Measurements from ENCODE around the gene NTHL1.
"Not testable (repeated sequence)": the region's sequence is repeated elsewhere in the genome, so short reads cannot be mapped to it uniquely, and the experiment has no call there.

The NTHL1 gene

GRCh38 chr16:2040041-2040786 lies 7.4 kb downstream of the NTHL1 start:
- DNase-seq = no peak

GRCh38 chr16:2039274-2040031 lies 8.2 kb downstream of the NTHL1 start:
- no peak for DNase-seq

GRCh38 chr16:2038382-2039231 lies 9.0 kb downstream of the NTHL1 start:
- DNase-seq = no peak

GRCh38 chr16:2037647-2038381 lies 9.8 kb downstream of the NTHL1 start:
- no peak for DNase-seq

GRCh38 chr16:2037115-2037514 lies 10.5 kb downstream of the NTHL1 start:
- no peak for DNase-seq

- DNase-seq = no peak
Observed at GRCh38 chr16:2036200-2036966, 11.3 kb downstream of the NTHL1 start.

GRCh38 chr16:2035431-2036199 lies 12.0 kb downstream of the NTHL1 start:
- no peak for DNase-seq

GRCh38 chr16:2034696-2035430 lies 12.8 kb downstream of the NTHL1 start:
- no peak for DNase-seq

- not testable (repeated sequence) for DNase-seq
Observed at GRCh38 chr16:2033909-2034695, 13.5 kb downstream of the NTHL1 start.

- no peak for DNase-seq
Observed at GRCh38 chr16:2033057-2033908, 14.4 kb downstream of the NTHL1 start.

GRCh38 chr16:2032285-2033056 lies 15.2 kb downstream of the NTHL1 start:
- no peak for DNase-seq

GRCh38 chr16:2031081-2031577 lies 16.5 kb downstream of the NTHL1 start:
- no peak for DNase-seq

- DNase-seq = no peak
Observed at GRCh38 chr16:2030036-2030435, 17.6 kb downstream of the NTHL1 start.

- DNase-seq = no peak
Observed at GRCh38 chr16:2029350-2029749, 18.3 kb downstream of the NTHL1 start.

GRCh38 chr16:2028620-2029220 lies 18.9 kb downstream of the NTHL1 start:
- no peak for DNase-seq

GRCh38 chr16:2028146-2028545 lies 19.5 kb downstream of the NTHL1 start:
- DNase-seq = no peak

Measured in activated T-cell treated with anti-CD3 and anti-CD28 coated beads, Interleukin-2, amount 50 U/mL, for 48 hours (primary cell).